HCT116 (cell line): ENCODE measurements around the gene RNF217.

Experiments
- ATF3 ChIP-seq: IDR thresholded peaks from 2 replicates; pipeline ENCODE4 v1.6.1; 2012
- CTCF ChIP-seq, 3 experiments: fragments of 200-600 bp in 1 of 3; sonication (generic) in 1 of 3; IDR thresholded peaks in 2 of 3; conservative IDR thresholded peaks in 1 of 3; 2 replicates each; pipeline ENCODE4 v1.5.1; 2012 to 2017; ENCODE audit warnings: low read depth in 2 of 3, low read length in 2 of 3, antibody characterized with exemption in 1 of 3, borderline replicate concordance in 1 of 3, control low read depth in 1 of 3, mild to moderate bottlenecking in 1 of 3, mixed read lengths in 1 of 3, mixed run types in 1 of 3, moderate library complexity in 1 of 3; ENCODE audit not compliant: insufficient read depth in 1 of 3
- FOSL1 ChIP-seq: IDR thresholded peaks from 2 replicates; pipeline ENCODE4 v1.6.1; 2012; ENCODE audit warnings: low read depth
- MAX ChIP-seq: IDR thresholded peaks from 2 replicates; pipeline ENCODE4 v1.6.1; 2012
- POLR2A ChIP-seq: IDR thresholded peaks from 2 replicates; pipeline ENCODE4 v1.7.0; 2011; ENCODE audit warnings: borderline replicate concordance; ENCODE audit not compliant: insufficient read depth, insufficient read length; ENCODE audit errors: extremely low read depth
- POLR2AphosphoS5 ChIP-seq: IDR thresholded peaks from 2 replicates; pipeline ENCODE4 v1.6.1; 2011; ENCODE audit warnings: mild to moderate bottlenecking, low read depth, low read length, moderate library complexity
- SIN3A ChIP-seq: IDR thresholded peaks from 2 replicates; pipeline ENCODE4 v1.6.1; 2012; ENCODE audit warnings: low read depth

- no peak for TF ChIP-seq CTCF (IDR thresholded peaks at IDR 0.05 in 2 of 3, conservative IDR thresholded peaks at IDR 0.05 in 1 of 3; ENCODE audit: borderline replicate concordance in 1 of 3, insufficient read depth in 1 of 3, low read depth in 2 of 3, low read length in 2 of 3)
- no peak for TF ChIP-seq POLR2A
- TF ChIP-seq MAX = no peak
- TF ChIP-seq FOSL1 = peak; percentile 39; the same call in 1 of the 2 replicates
- no peak for TF ChIP-seq ATF3
- TF ChIP-seq SIN3A = no peak
- no peak for TF ChIP-seq POLR2AphosphoS5
Measured at GRCh38 chr6:125041740-125042459, 79.7 kb downstream of the RNF217 start.
